ENCODE data around the gene TAS2R14. TPM values are rescaled to one million over a fixed set of nuclear protein-coding genes. Genes with fewer than 3 reads are reported as not detected.

TAS2R14 gene
- total RNA-seq, 1 donor from 2014 or later: 2.8 TPM

DNA sequence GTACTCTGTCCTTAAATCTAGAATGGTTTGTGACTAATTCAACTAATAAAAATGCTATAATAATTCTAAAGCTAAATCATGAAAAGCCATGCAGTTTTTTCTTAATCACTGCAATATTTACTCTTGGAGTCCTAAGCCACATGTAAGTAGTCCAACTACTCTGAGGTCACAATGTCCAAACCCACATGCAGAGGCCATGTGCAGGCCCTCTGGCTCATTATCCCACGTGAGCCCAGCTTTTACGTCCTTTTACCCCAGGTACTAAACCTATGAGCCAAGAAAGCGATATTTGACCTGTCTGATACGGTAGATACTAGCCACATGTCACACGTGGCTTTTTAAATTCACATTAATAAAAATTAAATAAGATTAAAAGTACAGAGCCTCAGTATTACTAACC lies 42.2 kb downstream of the TAS2R14 start:
- no peaks in the 10 kb centered on the region for H3K4me1 Mint-ChIP-seq (ENCODE audit: unreplicated experiment)
- H3K27ac Mint-ChIP-seq: no peak overlapping the region
- TF ChIP-seq, protein P1, sequence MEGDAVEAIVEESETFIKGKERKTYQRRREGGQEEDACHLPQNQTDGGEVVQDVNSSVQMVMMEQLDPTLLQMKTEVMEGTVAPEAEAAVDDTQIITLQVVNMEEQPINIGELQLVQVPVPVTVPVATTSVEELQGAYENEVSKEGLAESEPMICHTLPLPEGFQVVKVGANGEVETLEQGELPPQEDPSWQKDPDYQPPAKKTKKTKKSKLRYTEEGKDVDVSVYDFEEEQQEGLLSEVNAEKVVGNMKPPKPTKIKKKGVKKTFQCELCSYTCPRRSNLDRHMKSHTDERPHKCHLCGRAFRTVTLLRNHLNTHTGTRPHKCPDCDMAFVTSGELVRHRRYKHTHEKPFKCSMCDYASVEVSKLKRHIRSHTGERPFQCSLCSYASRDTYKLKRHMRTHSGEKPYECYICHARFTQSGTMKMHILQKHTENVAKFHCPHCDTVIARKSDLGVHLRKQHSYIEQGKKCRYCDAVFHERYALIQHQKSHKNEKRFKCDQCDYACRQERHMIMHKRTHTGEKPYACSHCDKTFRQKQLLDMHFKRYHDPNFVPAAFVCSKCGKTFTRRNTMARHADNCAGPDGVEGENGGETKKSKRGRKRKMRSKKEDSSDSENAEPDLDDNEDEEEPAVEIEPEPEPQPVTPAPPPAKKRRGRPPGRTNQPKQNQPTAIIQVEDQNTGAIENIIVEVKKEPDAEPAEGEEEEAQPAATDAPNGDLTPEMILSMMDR (conservative IDR thresholded peaks at IDR 0.05): no peak
- no peak for DNase-seq (ENCODE audit: extremely low spot score, unreplicated experiment)
- H3K27me3 Mint-ChIP-seq: no peaks in the 10 kb centered on the region
- no peak overlapping the region for H3K4me3 Mint-ChIP-seq
- H3K9me3 Mint-ChIP-seq: peaks cover 4% of the 10 kb centered on the region
- H3K36me3 Mint-ChIP-seq: peaks cover 15% of the 10 kb centered on the region

DNA sequence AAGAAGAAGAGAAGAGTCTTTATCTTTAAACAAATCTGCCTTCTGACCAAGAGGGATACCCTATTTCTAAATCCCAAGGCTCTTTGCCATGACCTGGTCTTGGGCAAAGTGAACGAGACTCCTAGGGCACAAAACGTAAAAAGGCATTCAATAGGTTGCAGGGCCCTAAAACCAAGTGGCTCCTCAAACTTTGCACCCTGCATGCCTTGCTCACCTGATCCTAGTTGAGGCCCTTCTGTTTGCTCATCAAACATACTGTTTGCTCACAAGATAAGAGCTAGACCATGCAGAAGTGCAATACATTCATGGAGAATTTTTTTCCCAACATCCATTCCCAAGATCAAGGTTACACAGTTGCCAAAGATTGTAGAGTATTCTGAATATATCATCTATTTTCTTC lies 47.1 kb downstream of the TAS2R14 start:
- no peaks in the 10 kb centered on the region for H3K4me1 Mint-ChIP-seq (ENCODE audit: unreplicated experiment)
- no peak overlapping the region for H3K27ac Mint-ChIP-seq
- H3K27me3 Mint-ChIP-seq: no peaks in the 10 kb centered on the region
- no peak overlapping the region for H3K4me3 Mint-ChIP-seq
- no peak for DNase-seq (ENCODE audit: extremely low spot score, unreplicated experiment)
- H3K36me3 Mint-ChIP-seq: peaks cover 11% of the 10 kb centered on the region
- TF ChIP-seq, protein P1 (conservative IDR thresholded peaks at IDR 0.05): no peak
- no peaks in the 10 kb centered on the region for H3K9me3 Mint-ChIP-seq

DNA sequence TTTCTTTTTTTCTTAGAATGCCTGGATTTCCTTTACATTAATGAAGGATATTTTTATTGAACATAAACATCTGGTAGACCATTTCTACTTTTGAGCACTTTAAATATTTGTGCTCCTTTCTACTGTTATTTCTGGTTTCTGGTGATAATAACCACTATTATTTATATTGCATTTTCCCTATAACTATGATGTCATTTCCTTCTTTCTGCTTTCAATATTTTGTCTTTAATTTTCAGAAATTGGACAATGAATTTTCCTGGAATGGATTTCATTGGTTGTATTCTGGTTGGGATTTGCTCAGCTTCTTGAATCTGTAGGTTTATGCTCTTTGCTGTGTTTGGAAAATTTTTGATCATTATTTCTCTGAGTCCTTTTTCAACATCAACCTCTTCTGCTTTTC lies 49.8 kb downstream of the TAS2R14 start:
- H3K27me3 Mint-ChIP-seq: no peaks in the 10 kb centered on the region
- no peaks in the 10 kb centered on the region for H3K4me1 Mint-ChIP-seq (ENCODE audit: unreplicated experiment)
- no peak overlapping the region for H3K27ac Mint-ChIP-seq
- no peaks in the 10 kb centered on the region for H3K9me3 Mint-ChIP-seq
- TF ChIP-seq, protein P1 (conservative IDR thresholded peaks at IDR 0.05): no peak
- no peak for DNase-seq (ENCODE audit: extremely low spot score, unreplicated experiment)
- no peak overlapping the region for H3K4me3 Mint-ChIP-seq
- peaks cover 8% of the 10 kb centered on the region for H3K36me3 Mint-ChIP-seq

Other genes with a start within 250 kb of the TAS2R14 start
- 196 and 635 TPM in 2 replicates for gene YBX3, start 215.9 kb downstream of the TAS2R14 start, total RNA-seq (ENCODE audit: low replicate concordance)
- gene TAS2R7, start 136.6 kb downstream of the TAS2R14 start, total RNA-seq (ENCODE audit: low replicate concordance): not detected in 2 replicates
- not detected in 2 replicates for gene TAS2R8, start 132.0 kb downstream of the TAS2R14 start, total RNA-seq (ENCODE audit: low replicate concordance)
- gene TAS2R9, start 129.1 kb downstream of the TAS2R14 start, total RNA-seq (ENCODE audit: low replicate concordance): not detected in 2 replicates
- 0.36 and 1.7 TPM in 2 replicates for gene TAS2R10, start 112.9 kb downstream of the TAS2R14 start, total RNA-seq (ENCODE audit: low replicate concordance)
- gene PRR4, start 89.8 kb downstream of the TAS2R14 start, total RNA-seq (ENCODE audit: low replicate concordance): 2.5 and 3.8 TPM in 2 replicates
- gene PRH1, start 55.0 kb downstream of the TAS2R14 start, total RNA-seq (ENCODE audit: low replicate concordance): 15.7 and 16.8 TPM in 2 replicates
- gene TAS2R13, start 29.7 kb downstream of the TAS2R14 start, total RNA-seq (ENCODE audit: low replicate concordance): 0.79 and 1.3 TPM in 2 replicates
- not detected in 2 replicates for gene PRH2, start 10.0 kb downstream of the TAS2R14 start, total RNA-seq (ENCODE audit: low replicate concordance)
- 0.86 and 1.8 TPM in 2 replicates for gene TAS2R50, start 47.6 kb upstream of the TAS2R14 start, total RNA-seq (ENCODE audit: low replicate concordance)
- 1.1 and 2.1 TPM in 2 replicates for gene TAS2R20, start 59.0 kb upstream of the TAS2R14 start, total RNA-seq (ENCODE audit: low replicate concordance)
- gene TAS2R19, start 83.4 kb upstream of the TAS2R14 start, total RNA-seq (ENCODE audit: low replicate concordance): 3.1 and 3.5 TPM in 2 replicates
- 2.1 and 4.3 TPM in 2 replicates for gene TAS2R31, start 92.1 kb upstream of the TAS2R14 start, total RNA-seq (ENCODE audit: low replicate concordance)
- 0.85 and 1.0 TPM in 2 replicates for gene TAS2R46, start 123.0 kb upstream of the TAS2R14 start, total RNA-seq (ENCODE audit: low replicate concordance)
- 0.36 and 1.0 TPM in 2 replicates for gene TAS2R43, start 153.1 kb upstream of the TAS2R14 start, total RNA-seq (ENCODE audit: low replicate concordance)
- gene TAS2R30, start 195.4 kb upstream of the TAS2R14 start, total RNA-seq (ENCODE audit: low replicate concordance): 1.3 and 2.3 TPM in 2 replicates
- 15.1 and 24.0 TPM in 2 replicates for gene SMIM10L1, start 231.9 kb upstream of the TAS2R14 start, total RNA-seq (ENCODE audit: low replicate concordance)
- not detected in 2 replicates for gene TAS2R42, start 247.7 kb upstream of the TAS2R14 start, total RNA-seq (ENCODE audit: low replicate concordance)